H1 (cell line): ENCODE data around the gene FCN3. TPM values are rescaled to one million over a fixed set of nuclear protein-coding genes. Genes with fewer than 3 reads are reported as not detected.

Experiments used
- CBX5 ChIP-seq: fragments of 300-800, 300-1000 bp; sonication (generic); IDR thresholded peaks from 2 replicates; pipeline ENCODE4 v1.7.1; 2016; ENCODE audit warnings: antibody characterized with exemption, low read length, low read depth
- CHD7 ChIP-seq: fragments of 300-600 bp; sonication (generic); IDR thresholded peaks from 2 replicates; pipeline ENCODE4 v1.7.1; 2012; ENCODE audit warnings: low read length, moderate library complexity, mild to moderate bottlenecking, inconsistent platforms; ENCODE audit not compliant: insufficient replicate concordance
- EZH2 ChIP-seq: fragments of 200-600 bp; sonication (generic); IDR thresholded peaks from 2 replicates; pipeline ENCODE4 v1.7.1; 2012; ENCODE audit warnings: low read depth, mild to moderate bottlenecking, moderate library complexity, low read length, inconsistent platforms; ENCODE audit not compliant: severe bottlenecking
- FOSL1 ChIP-seq: IDR thresholded peaks from 2 replicates; pipeline ENCODE4 v1.6.1; 2011; ENCODE audit warnings: mild to moderate bottlenecking, low read depth, low read length, moderate library complexity; ENCODE audit not compliant: insufficient read depth
- JUN ChIP-seq: IDR thresholded peaks from 2 replicates; pipeline ENCODE4 v1.6.1; 2011; ENCODE audit warnings: low read depth, mild to moderate bottlenecking, improper control_type of control experiment, low read length
- POLR2A ChIP-seq, 2 experiments: IDR thresholded peaks; 1 replicate in 1 of 2; 2 replicates in 1 of 2; pipeline ENCODE4 v1.6.1; 2011; ENCODE audit warnings: low read depth in 2 of 2, low read length in 2 of 2, mild to moderate bottlenecking in 2 of 2; ENCODE audit errors: control extremely low read depth in 1 of 2
- RFX5 ChIP-seq: IDR thresholded peaks from 2 replicates; pipeline ENCODE4 v1.6.1; 2011; ENCODE audit warnings: low read depth, low read length, improper control_type of control experiment, borderline replicate concordance
- SIN3A ChIP-seq, 2 experiments: IDR thresholded peaks in 1 of 2; conservative IDR thresholded peaks in 1 of 2; 2 replicates each; pipeline ENCODE4 v1.6.1; 2011 to 2012; ENCODE audit warnings: low read length in 2 of 2, improper control_type of control experiment in 1 of 2, low read depth in 1 of 2, mild to moderate bottlenecking in 1 of 2
- TCF12 ChIP-seq: IDR thresholded peaks from 2 replicates; pipeline ENCODE4 v1.6.1; 2011; ENCODE audit warnings: low read depth, mild to moderate bottlenecking, low read length
- polyA plus RNA-seq, 7 experiments: library from polyadenylated mRNA; depleted of rRNA in 3 of 7; stranded (reverse) in 5 of 7; unstranded in 2 of 7; fragments of >200 nt in 5 of 7; fragments of 200-250 nt in 2 of 7; gene quantifications; 1 replicate in 5 of 7; 2 replicates in 1 of 7; 4 replicates in 1 of 7; pipeline versions ENCODE4 v1.2.1 to v1.2.3, GENCODE V29; 2011 to 2013; ENCODE audit warnings: missing spikeins in 2 of 7, mixed read lengths in 2 of 7
- total RNA-seq: library from RNA; stranded (reverse); fragmentation: NEBNext Ultra II Directional; extraction: Animal tissue kit (Norgen Biotek cat#: 25700); gene quantifications from 2 replicates; pipeline ENCODE4 v1.2.1, GENCODE V29; 2021

FCN3 gene
- total and polyA plus RNA-seq, 2 of the 8 experiments (the other 6 are each of a cell fraction or from before 2014, with no cell fraction given), result 0.30 to 0.57 TPM

DNA sequence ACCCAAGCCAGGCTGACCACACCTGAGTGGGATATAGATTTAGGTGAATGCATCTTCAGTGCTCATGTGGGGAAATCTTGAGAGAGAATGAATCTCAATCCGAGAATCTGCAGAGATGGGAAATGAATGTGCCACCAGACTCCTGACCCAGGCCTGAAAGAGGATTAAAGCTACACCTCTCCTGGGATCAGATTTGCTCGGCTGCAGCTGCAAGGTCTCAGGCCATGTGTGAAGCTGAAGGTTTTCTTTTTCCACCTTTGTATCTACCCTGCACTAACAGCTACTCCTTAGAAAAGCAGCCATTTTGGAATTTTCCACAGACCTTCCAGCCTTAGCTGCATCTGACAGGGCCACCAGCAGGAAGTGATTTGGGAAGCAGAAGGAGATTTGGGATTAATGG is 36.1 kb upstream of the FCN3 start (continued):
- TF ChIP-seq CHD7, result no peak
- TF ChIP-seq CBX5, result no peak
- TF ChIP-seq RFX5, result no peak
- TF ChIP-seq EZH2, result no peak
- no peak for TF ChIP-seq TCF12
- TF ChIP-seq FOSL1, result no peak
- TF ChIP-seq SIN3A (conservative IDR thresholded peaks at IDR 0.05 in 1 of 2, IDR thresholded peaks at IDR 0.05 in 1 of 2; ENCODE audit: low read depth in 1 of 2, low read length in 2 of 2), result no peak
- no peak for TF ChIP-seq JUN
- TF ChIP-seq POLR2A (IDR thresholded peaks at IDR 0.05; ENCODE audit: control extremely low read depth in 1 of 2, low read depth in 2 of 2, low read length in 2 of 2), result no peak
